ENCODE results near the gene ALG13. TPM values are rescaled to one million over a fixed set of nuclear protein-coding genes. Genes with fewer than 3 reads are reported as not detected.

Gene ALG13
- polyA plus RNA-seq, 1 experiment = 52.2 TPM

- H3K4me3 ChIP-seq (ENCODE audit: low read depth, low read length) = no peak overlapping the region
- H3K27me3 ChIP-seq (ENCODE audit: control insufficient read depth, insufficient read depth, low read length) = no peaks in the 10 kb centered on the region
- ChIA-PET POLR2A (no interaction called here), CTCF (interaction anchor here (1.0 to 1.7 kb wide), 2 partner anchors 10 to 11 kb away, joined by 5 read pairs; no protein-coding TSS in a partner anchor)
- TF ChIP-seq CTCF (IDR thresholded peaks at IDR 0.05; ENCODE audit: insufficient read depth, low read depth, low read length) = peak; percentile 22; the same call in 1 of the 2 replicates
- no peak for DNase-seq (ENCODE audit: low read depth)
- no peaks in the 10 kb centered on the region for H3K36me3 ChIP-seq (ENCODE audit: control insufficient read depth, insufficient read depth, low read length)
Measured at GRCh38 chrX:111719426-111720210, 38.6 kb downstream of the ALG13 start.

- POLR2A ChIA-PET = no interaction called here
- no peak for DNase-seq (ENCODE audit: low read depth)
- CTCF ChIA-PET = interaction anchor here (0.5 kb wide), 1 partner anchor 1786 kb away, joined by 4 read pairs; no protein-coding TSS in a partner anchor
- Histone ChIP-seq H3K27me3 (ENCODE audit: control insufficient read depth, insufficient read depth, low read length) (no peaks in the 10 kb centered on the region), H3K4me3 (ENCODE audit: low read depth, low read length) (no peak overlapping the region), H3K36me3 (ENCODE audit: control insufficient read depth, insufficient read depth, low read length) (no peaks in the 10 kb centered on the region; the same call in 1 of the 2 replicates)
- no peak for TF ChIP-seq CTCF (IDR thresholded peaks at IDR 0.05; ENCODE audit: insufficient read depth, low read depth, low read length)
Measured at GRCh38 chrX:111728096-111728495, 47.1 kb downstream of the ALG13 start.

GRCh38 chrX:111731351-111731750 lies 50.4 kb downstream of the ALG13 start:
- H3K36me3 ChIP-seq (ENCODE audit: control insufficient read depth, insufficient read depth, low read length) = no peaks in the 10 kb centered on the region; the same call in 1 of the 2 replicates
- DNase-seq (ENCODE audit: low read depth) = no peak
- ChIA-PET POLR2A (no interaction called here), CTCF (no interaction called here)
- no peaks in the 10 kb centered on the region for H3K27me3 ChIP-seq (ENCODE audit: control insufficient read depth, insufficient read depth, low read length)
- H3K4me3 ChIP-seq (ENCODE audit: low read depth, low read length) = no peak overlapping the region
- no peak for TF ChIP-seq CTCF (IDR thresholded peaks at IDR 0.05; ENCODE audit: insufficient read depth, low read depth, low read length)

GRCh38 chrX:111736571-111736970 lies 55.6 kb downstream of the ALG13 start:
- ChIA-PET CTCF (no interaction called here), POLR2A (no interaction called here)
- no peak for TF ChIP-seq CTCF (IDR thresholded peaks at IDR 0.05; ENCODE audit: insufficient read depth, low read depth, low read length)
- Histone ChIP-seq H3K27me3 (ENCODE audit: control insufficient read depth, insufficient read depth, low read length) (no peaks in the 10 kb centered on the region), H3K4me3 (ENCODE audit: low read depth, low read length) (no peak overlapping the region), H3K36me3 (ENCODE audit: control insufficient read depth, insufficient read depth, low read length) (no peaks in the 10 kb centered on the region; the same call in 1 of the 2 replicates)
- DNase-seq (ENCODE audit: low read depth) = no peak

GRCh38 chrX:111742018-111742417 lies 61.0 kb downstream of the ALG13 start:
- TF ChIP-seq CTCF (IDR thresholded peaks at IDR 0.05; ENCODE audit: insufficient read depth, low read depth, low read length) = no peak
- POLR2A ChIA-PET = no interaction called here
- Histone ChIP-seq H3K27me3 (ENCODE audit: control insufficient read depth, insufficient read depth, low read length) (no peaks in the 10 kb centered on the region), H3K4me3 (ENCODE audit: low read depth, low read length) (no peak overlapping the region), H3K36me3 (ENCODE audit: control insufficient read depth, insufficient read depth, low read length) (no peaks in the 10 kb centered on the region; the same call in 1 of the 2 replicates)
- no peak for DNase-seq (ENCODE audit: low read depth)
- CTCF ChIA-PET = no interaction called here

All from BJ (cell line).